Germinal center (tissue), 1 donor: Measurements from ENCODE around the gene FNDC1.
"Not testable (repeated sequence)": the region's sequence is repeated elsewhere in the genome, so short reads cannot be mapped to it uniquely, and the experiment has no call there.

Experiments used
- DNase-seq: peaks from one replicate; pipeline ENCODE4 v3.0.0; 2012; ENCODE audit warnings: mixed read lengths, low spot score

The FNDC1 gene

DNA sequence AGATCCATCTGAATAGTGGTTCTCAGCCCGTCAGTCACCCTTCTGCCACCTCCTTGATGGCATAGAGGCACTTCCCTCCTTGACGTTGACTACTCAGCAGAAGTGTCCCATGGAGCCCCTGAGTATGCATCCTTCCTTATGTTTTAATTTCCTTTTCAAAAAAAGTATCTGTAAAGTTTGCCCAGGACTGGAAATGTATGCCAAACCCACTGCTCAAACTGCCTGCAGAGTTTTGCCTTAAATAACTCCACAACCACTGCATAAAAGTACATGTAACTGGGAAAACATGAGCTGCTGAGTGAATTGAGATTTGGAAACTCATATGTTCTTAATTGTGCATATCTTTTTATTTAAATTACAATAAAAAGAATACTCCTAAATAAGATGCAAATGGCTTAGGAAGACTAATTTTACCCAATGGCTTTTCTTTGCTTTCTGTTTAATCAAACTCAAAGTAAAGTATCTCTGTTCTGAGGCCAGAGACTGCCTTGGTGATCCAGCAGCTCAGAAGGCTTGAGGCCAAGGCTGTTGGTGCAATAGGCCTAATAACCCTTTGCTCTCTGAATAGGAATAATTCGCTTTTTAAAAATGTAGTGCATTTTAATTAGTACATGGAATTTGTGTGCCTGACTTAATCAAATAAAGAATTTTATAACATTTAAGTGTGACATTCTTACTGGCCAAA lies 90.4 kb downstream of the FNDC1 start:
- DNase-seq = no peak

DNA sequence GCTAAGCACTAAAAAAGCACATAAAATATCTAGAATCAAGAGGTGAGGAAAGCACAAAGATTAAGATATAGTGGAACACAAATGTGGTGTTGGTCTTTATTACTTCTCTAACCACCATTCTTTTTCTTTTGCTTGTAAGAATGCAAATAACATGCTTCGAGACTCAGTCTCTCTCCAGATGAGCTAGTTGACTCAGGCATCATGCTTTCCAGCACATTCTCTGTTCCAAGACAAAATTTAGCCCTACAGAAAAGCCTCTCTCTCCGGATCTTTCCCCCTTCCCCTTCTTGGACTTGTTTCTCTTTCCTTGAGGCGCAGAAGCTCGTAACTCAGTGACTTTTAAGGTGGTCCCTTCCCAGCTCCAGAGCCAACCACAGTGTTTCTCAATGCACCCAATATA lies 91.0 kb downstream of the FNDC1 start:
- no peak for DNase-seq

DNA sequence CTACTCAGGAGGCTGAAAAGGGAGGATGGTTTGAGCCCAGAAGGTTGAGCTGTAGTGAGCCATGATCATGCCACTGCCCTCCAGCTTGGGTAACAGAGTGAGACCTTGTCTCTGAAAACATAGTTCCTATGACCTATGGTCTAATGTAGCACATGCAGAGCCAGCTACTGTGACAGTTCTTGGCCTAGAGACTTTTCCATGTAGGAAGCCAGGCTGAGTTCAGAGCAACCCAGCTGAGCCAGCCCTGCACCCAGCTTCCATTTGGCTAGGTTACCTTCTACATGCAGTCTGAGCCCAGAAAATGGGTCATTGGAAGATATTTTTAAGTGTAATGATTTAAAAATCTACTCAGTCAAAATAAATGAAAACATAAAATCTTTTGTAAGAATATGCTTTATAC lies 92.8 kb downstream of the FNDC1 start:
- DNase-seq = no peak

DNA sequence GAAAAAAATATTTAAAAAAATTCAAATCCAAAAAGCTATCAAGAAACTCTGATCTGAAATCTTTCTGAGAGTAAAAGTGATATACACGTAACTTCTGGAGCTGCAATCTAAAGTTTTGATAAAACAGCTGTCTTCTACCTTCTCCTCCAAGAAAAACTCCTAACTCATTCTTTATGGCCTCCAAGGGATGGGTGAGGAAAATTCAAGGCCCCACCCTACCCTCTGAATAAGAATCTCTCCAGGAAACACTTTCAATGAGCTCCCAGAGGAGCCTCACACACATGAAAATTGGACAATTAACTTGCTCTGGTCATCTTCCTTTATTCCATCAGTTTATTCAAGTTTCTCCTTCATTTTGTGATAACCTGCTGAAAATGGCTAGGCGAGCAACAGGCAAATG lies 93.4 kb downstream of the FNDC1 start:
- no peak for DNase-seq

DNA sequence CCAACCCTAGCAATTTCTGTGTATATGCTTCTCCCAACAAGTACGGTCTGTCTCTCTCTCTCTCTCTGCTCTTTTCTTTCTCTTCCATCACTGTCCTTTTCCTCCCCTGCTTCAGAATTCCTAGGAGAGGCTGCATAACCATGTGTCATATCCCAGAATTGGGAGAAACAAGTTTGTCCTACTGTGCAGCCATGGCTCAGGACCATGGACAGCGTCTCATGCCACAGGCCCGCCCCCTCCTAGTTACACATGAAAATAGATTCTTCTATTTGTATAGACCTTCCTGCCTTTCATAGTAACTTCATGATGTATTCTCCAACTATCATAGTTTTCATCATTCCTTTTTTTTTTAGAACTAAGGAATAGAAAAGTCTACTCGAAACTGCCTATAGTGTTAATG lies 98.0 kb downstream of the FNDC1 start:
- peak; percentile 14 for DNase-seq

DNA sequence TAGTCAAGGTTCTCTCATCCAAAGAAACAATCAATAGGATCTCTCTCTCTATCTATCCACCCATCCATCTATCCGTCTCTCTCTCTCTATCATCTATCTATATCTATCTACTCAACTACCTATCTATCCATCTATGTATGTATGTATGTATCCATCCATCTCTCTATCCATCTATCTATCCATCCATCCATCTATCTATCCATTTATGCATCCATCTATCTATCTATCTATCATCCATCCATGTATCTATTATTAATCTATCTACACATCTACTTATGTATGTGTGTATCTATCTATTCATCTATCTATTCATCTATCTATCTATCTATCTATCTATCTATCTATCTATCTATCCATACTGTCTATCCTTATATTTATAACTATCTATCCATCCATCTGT lies 99.3 kb downstream of the FNDC1 start:
- DNase-seq = no peak

DNA sequence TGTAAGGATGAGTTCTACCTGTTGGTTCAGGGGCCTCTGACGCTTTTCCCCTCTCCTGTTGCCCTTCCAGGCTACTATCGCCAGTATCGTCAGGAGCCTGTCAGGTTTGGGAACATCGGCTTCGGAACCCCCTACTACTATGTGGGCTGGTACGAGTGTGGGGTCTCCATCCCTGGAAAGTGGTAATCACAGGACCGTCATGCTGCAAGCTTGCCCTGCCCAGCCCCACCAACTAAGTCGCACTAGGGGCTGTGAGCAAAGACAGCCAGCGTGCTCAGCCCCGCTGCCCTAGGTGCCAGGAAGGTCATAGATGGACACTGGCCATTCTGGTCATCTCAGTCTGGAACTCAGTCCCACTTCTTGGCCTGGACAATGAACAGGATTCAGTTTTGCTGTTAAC lies 102.1 kb downstream of the FNDC1 start:
- DNase-seq = no peak

DNA sequence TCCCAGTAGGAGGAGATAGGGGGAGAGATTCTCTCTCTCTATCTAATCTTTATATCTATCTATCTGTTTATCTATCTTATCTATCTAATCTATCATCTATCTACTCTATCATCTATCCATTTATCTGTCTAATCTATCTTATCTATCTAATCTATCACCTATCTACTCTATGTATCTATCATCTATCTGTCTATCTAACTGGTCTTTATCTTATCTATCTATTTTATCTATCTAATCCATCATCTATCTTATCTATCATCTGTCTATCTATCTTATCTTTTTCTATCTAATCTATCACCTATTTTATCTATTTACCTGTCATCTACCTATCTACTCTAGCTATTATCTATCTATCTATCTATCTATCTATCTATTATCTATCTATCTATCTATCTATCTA lies 109.4 kb downstream of the FNDC1 start:
- no peak for DNase-seq

DNA sequence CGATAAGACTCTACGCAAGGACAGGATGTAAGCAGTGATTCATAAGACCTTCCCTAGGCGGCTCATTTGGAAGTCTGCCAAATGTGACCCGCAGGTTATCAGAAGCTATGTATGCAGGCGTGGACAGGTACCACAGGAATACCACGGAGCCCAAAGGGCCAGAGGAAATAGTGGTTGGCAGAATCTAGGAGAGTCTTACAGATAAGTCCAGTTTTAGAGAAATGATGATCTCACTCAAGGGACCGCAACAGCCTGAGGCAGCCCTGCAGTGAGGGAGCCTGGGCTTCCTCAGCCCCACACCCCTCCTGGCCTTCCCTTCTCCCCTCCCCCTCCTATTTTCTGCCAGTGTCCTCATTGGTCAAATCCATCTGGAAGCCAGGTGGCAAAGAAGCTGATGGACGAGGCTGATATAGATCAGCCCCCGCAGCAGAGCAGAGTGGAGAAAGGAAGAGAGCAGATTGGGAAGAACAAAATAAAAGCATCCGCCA lies 110.6 kb downstream of the FNDC1 start:
- no peak for DNase-seq

DNA sequence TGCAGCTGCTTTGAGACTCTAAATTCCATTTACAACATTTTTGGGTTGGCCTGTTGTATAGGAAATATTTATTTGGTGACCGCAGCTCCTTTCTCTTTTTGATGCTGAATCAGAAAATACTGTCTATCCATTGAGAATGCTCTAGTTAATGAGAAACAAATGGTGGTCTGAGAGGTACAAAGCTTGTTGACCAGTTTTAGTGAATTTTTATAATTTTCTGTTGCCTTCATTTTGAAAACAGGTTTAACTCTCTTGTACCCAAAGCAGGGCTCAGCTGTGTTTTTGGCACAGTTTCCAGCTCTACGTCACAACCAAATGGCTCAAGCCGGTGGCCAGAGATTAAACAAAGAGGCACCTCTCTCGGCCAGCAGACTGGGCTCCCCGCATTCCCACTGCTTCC lies 113.2 kb downstream of the FNDC1 start:
- no peak for DNase-seq

DNA sequence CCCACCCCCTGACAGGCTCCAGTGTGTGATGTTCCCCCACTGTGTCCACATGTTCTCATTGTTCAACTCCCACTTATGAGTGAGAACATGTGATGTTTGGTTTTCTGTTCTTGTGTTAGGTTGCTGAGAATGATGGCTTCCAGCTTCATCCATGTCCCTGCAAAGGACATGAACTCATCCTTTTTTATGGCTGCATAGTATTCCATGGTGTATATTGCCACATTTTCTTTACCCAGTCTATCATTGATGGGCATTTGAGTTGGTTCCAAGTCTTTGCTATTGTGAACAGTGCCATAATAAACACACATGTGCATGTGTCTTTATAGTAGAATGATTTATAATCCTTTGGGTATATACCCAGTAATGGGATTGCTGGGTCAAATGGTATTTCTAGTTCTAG lies 115.5 kb downstream of the FNDC1 start:
- DNase-seq = not testable (repeated sequence)

DNA sequence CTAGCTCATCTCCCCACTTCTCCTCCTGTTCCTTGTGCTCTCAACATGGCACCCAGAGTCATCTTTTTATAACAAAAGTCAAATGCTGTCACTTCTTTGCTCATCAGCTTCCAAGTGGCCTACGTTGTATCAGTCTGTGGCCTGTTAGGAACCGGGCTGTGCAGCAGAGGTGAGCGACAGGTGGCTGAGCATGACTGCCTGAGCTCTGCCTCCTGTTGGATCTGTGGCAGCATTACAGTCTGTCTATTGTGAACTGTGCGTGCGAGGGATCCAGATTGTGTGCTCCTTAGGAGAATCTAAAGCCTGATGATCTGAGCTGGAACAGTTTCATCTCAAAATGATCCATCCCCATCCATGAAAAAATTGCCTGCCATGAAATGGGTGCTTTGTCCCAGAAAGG lies 129.6 kb downstream of the FNDC1 start:
- no peak for DNase-seq

DNA sequence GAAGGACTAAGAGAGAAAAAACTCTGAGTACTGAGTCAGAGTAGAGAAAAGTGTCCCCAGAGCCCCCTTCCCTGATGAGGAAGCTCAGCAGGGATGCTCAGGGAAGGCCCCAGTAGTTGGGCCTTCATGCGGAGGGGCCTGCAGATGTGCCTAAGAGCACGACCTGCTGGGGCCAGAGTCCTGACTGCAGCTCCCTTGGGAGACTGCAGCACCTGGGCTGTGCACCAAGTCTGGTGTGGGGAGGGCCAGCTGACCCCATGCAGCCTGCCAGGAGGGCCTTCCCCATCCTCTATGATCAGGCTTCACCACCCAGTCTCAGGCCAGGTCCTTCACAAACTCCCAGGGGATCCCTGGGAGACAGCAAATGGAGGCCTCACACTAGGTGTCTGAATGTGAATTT lies 130.4 kb downstream of the FNDC1 start:
- peak; percentile 14 for DNase-seq

DNA sequence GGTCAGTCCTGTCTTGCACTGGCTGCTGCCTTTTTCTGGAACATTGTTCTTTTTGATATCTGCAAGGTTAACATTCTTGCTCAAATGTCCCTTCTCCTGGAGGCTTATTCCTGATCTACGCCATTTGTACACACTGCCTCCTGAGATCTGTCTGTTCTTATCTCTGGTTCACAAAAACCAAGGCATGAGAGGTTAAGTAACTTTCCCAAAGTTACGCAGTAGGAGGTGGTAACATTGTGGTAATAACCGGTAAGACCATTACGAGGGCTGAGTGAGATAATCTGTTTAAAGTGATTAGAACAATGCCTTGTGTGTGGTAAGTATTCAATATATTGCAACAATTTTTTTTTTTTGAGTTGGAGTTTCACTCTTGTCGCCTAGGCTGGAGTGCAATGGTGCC lies 132.1 kb downstream of the FNDC1 start:
- DNase-seq = no peak

DNA sequence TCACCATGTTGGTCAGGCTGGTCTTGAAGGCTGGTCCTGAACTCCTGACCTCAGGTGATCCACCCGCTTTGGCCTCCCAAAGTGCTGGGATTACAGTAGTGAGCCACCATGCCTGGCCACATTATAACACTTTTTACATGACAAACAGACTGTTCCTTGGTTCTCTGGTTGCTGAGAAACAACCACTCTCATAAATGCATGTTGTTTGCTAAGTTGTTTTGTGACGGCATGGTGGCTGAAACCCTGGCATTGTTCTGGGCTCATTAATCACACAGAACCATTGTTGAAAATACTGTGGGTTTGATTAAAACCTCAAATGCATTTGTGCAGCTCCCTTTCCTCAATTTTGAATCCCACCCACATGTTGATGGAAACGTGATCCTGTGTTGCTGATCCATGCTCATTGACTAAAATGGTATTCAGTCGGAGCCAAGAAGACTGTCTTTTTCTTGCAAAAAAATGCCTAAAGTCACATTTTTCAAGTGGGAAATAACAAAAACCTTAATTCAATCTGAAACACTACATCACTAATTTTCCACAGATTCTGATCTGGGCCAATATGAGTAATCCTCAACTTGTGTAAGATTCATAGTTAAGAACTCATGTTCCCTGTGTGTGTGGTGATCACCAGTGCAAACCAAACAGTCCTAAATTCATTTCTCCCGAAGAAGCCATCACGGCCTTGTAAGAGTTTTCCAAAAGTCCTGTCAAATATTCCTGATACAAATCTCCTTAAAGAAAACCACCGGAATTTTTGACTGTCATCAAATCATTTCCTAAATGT lies 132.8 kb downstream of the FNDC1 start:
- no peak for DNase-seq

DNA sequence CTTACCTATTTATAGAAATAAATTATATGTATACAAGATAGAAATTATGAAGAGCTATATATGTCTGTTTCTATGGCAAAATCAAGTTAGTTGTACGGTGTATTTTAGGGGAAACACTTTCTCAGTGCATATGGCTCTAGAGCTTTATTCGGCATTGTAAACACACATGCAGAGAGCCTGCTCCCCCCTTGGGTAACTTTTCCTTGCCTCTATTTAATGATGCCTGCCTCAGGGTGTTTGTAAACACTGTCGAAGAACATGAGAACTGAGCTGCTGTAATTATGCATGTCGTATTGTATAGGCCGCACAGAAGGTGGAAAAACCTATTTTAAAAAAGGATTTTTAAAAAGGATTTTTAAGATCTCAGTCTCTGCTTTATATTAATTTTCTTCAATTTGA lies 133.4 kb downstream of the FNDC1 start:
- DNase-seq = no peak

DNA sequence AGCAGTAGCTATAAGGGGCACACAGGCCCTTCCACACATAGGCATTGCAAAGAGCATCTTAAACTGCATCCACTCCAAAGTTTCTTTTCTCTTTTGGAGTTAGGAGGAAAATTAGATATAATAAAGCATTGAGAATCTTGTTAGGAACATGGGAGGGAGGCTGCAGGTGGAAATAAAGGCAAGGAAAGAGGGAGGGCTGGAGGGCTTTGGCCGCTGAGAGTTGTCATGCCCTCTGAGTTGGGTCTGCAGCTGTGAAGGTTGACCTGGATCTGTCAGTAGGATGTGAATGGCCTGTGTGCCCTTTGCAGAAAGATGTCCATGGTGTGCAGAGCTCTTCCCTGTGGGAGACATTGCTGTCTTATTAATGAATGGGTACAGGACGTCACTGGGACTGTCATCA lies 134.0 kb downstream of the FNDC1 start:
- no peak for DNase-seq

DNA sequence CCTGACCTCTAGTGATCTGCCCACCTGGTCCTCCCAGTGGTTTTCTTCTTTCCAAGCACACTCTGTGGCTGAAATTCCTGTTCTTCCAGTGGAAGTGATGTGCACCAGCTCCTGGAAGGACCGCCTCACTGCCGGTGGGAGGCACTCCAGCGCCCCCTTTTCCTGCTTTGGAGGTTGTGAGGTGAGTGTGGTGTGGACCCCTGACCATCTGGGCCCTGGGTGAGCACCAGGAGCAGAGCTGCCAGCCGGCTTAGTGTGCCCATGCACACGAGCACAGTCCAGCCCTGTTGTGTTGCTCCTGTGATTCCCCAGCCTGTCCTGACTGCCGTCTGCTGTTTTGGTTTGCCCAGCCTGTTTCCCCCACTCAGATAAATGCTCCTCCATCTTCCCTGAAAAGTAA lies 134.6 kb downstream of the FNDC1 start:
- no peak for DNase-seq

DNA sequence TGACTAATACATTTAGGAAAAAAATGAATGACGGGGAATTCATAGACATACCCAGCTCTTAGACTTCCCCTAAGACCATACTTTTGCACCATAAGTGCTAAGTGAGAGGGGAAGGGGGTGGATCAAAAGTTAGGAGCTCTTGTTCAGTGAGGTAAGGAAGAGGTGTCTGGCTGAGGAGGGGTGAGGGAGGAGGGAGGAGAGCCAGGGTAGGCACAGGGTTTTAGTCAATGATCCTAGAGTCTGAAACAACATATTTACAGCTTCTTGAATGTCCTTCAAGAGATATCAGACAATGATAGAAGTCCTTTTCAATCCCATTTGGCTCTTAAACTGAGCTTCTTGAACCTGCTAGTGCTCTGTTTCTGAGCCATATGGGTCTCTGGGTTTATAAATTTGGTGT lies 135.4 kb downstream of the FNDC1 start:
- no peak for DNase-seq

DNA sequence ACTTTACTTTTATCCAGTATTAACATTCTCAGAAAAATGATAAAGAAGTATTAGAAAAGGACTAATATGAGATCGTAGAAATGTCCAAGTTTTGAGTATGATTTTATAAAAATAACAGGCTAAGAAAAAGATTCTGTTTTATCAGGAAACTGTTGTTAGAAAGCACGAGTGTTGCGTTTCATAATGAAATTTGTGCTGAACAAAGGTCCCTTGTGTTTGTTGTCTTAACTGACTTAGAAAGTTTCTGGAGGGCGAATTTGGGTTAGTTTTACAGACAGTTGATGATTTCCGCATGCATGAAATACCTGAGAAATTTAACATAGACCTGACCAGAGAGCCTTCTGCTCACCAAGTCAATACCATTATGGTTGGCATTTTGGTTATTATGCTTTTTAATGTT lies 136.0 kb downstream of the FNDC1 start:
- DNase-seq = no peak

DNA sequence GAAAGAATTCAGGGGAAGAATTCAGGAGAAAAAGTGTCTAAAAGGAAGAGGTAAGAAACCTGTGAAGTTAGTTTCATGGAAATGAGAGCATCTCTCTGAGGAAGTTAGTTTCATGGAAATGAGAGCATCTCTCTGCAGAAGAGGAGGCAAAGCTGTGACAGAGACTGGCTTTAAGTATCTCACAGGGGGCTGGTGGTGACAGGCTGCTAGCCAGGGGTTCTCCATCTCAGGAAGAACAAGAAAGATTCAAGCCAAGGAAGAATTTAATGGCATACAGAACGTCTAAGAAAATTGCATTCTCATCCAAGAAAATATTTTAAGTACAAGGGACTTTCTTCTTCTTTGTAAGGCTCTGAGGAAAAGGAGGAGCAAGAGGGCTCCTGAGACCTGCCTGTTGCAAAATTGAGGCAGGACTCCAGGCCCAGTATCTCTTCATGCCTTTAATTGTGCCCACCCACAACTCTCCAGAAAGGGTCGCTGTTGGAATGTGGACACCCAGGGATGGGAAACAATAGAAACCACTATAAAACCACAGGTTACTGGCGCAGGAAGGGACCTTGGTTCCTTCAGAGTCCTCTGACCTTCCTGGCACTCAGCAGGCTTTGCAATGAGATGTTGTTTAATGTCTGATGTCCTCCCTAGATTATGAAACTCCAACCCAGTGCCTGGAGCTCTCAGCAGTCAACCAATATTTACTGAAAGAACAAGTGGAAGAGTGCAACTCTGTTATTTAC lies 136.8 kb downstream of the FNDC1 start:
- DNase-seq = no peak

DNA sequence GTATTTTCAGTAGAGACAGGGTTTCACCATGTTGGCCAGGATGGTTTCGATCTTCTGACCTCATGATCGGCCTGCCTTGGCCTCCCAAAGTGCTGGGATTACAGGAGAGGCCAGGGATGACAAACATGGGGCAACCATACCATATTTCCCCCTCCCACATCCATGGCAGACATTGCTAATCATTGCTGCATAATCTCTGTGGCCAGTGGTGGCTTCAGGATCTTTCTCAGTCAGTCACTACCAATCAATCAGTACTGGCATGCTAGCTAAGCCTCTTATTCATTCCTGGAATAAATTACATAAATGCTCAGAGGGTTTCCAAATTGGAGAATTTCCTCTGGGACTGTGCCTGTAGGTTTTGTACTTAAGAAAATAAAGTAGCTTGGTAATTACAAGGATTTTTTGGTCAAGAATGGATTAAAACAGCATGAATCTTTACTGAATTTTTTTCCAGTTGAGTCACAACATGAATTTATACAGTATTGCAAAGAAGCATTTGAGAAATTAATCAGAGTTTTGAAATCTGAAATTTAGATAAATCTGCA lies 138.1 kb downstream of the FNDC1 start:
- DNase-seq = no peak

DNA sequence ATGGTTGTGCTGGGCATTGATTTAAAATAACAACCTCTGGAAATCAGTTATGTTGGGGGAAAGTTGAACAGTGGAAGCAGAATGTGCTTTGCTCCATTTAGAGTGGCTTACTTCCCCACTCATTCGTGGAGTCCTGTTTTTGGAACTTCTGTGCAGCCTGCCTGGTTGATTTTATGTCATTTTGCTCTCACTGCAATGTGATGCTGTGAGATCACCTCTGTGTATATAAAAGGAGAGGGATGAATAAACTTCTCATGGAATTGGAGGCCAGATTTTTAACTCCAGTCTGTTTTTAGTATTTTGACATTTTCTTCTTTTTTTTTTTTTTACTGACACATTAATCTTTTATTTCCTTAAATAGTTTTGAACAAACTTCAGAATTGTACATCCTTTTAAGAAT lies 139.0 kb downstream of the FNDC1 start:
- DNase-seq = no peak
